GM18909 (cell line): ENCODE data around the gene GPRC5A.

Source experiments
- ATAC-seq: cut with Tn5 transposase; IDR thresholded peaks from one replicate; pipeline ENCODE4 v1.9.1; 2021; ENCODE audit warnings: mild to moderate bottlenecking; ENCODE audit not compliant: unreplicated experiment, poor library complexity

The GPRC5A gene

DNA sequence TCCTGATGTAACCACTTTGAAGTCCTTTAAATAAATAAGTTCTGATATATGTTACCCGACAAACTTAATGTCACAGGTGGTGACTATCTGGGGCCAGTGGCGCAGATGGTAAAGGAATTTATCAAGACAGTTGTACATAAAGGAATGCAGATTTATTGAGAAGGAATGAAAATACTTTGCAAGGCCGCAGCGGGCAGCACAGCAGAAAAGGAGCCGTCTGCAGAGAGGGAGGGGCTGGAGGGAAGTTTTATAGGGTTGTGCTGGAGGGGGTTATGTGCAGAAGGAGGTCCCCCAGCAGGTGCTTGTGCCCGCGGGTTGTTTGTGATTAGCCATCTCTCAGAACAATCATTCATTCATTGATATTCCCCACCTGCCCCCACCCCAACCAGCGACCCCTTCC, 43.2 kb downstream of the GPRC5A start:
- ATAC-seq, result no peak

DNA sequence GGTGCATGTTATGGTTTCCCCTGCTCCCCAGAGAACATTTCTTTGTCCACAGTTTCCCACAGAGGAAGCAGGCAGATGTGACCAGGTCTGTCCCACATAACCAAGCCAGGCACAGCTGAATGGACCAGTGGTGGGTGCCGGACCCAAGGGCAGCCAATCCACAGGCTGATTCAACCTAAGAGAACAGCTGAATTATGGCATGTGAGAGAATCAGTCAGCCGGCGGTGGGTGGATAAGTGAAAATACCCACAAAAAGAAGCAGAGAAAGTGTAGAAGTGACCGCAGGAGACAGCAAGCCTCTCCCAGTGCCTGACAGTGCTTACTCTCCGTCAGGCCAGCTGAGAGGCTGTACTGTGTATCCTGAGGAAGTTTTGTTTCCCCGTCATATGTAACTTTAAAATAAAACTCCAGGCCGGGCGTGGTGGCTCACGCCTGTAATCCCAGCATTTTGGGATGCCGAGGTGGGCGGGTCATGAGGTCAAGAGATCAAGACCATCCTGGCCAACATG, 45.7 kb downstream of the GPRC5A start:
- no peak for ATAC-seq

DNA sequence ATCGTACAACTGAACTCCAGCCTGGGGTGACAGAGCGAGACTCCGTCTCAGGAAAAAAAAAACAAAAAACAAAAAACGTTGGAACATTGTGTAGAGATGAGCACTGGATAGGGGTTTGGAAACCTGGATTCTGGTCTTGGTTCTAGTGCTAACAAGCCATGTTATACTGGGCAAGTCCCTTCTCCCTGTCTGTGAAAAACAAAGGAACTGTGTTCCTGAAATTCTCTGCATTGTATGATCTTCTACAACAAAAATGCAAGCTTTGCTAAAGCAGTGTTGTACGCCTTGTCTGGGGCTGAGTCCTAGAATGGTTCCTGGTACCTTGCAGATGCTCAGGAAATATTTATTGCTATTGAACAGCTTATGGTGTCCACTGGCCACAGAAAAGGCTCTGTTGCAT, 47.2 kb downstream of the GPRC5A start:
- ATAC-seq, result no peak

DNA sequence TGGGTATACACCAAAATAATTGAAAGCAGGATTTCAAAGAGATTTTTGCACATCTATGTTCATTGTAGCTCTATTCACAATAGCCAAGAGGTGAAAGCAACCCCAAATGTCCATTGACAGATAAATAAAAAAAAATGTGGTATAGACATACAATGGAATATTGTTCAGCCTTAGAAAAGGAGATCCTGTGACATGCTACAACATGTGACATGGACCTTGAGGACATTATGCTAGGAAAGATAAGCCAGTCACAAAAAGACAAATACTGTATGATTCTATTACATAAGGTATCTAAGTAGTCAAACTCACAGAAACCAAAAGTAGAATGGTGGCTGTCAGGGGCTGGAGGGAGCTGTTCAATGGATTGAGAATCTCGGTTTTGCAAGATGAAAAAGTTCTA, 48.5 kb downstream of the GPRC5A start:
- no peak for ATAC-seq

DNA sequence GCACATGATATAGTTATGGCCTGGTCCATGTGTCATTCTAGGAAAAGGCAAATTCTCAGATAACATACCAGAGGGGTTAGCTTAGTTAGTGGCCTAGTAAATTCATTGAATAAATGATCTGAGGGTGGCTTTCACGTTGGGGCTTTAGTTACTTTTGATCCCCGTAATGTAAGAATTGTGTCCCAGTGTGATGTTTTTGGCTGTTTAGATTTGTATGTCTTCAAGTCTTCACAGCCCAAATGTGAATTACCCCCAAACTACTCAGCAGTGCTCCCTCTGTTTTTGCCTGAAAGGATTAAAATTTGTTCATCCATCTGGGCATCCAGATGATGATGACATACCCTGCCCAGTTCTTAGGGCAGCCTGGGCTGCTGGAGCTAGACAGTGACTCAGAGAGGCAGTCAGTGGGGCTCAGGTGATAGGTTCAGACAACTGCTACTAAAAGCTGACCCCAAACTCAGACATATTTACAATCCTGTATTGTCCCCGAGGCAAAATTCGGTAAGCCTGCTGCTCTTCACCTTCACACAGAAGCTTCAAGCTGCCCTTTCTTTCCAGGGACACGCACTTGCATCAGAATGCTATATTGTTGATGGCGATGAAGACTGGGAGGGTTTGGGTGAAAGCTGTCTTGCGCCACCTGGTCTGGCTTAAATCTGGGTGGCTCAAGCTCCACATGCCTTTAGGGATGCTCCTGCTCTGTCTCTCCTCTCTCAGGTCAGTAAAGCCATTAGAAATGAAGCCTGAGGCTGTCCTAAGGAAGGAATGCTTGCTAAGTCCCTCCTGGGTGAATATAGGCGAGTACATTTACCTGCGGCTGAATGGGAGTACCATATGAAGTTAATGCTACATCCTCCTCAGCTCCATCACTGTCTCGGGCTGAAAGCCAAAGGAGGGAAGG, 50.3 kb downstream of the GPRC5A start:
- ATAC-seq, result no peak

DNA sequence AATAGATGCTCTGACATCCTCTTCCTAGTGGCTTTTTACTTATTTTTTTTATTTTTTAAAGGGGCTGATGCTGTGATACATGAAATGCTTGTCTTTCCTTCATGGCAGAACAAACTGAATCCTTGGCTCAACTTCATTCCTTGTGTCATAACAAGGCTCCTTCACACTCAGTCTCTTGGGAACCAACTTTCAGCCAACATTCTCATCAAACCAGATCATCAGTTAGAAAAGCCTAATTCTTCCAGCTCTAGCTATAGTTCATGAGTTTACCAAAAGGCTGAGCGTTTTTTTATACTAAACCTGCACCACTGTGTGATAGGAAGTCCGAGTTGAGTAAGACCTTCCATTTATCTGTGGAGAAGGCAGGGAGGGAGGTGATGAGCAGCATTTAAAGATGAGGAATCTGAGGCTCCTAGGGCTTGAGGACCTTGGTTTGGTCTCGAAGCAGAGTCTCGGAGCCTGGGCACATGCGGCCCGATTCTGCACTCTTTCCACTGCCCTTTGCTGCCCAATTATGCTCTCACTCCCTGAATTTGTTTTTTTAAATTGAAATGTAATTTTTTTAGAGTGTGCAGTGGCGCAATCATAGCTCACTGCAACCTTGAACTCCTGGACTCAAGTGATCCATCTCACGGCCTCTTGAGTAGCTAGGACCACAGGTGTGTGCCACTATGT, 52.4 kb downstream of the GPRC5A start:
- no peak for ATAC-seq

DNA sequence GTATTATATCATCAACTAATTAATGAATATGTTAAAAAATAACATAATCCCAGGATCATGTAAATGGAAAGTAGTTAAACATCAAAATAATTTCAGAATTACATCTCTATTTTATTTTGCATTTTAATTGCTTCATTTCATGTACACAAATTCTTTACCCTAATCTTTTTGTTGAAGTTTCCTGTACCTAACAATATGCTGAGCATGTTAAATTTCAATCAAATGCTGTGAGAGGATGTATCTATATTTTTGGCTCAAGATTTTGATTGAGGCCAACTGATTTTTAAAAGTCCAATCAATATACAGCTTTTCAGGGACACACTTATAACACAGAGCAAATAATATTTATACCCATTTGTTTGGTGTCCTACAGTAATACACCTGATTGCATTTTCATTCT, 54.2 kb downstream of the GPRC5A start:
- no peak for ATAC-seq

DNA sequence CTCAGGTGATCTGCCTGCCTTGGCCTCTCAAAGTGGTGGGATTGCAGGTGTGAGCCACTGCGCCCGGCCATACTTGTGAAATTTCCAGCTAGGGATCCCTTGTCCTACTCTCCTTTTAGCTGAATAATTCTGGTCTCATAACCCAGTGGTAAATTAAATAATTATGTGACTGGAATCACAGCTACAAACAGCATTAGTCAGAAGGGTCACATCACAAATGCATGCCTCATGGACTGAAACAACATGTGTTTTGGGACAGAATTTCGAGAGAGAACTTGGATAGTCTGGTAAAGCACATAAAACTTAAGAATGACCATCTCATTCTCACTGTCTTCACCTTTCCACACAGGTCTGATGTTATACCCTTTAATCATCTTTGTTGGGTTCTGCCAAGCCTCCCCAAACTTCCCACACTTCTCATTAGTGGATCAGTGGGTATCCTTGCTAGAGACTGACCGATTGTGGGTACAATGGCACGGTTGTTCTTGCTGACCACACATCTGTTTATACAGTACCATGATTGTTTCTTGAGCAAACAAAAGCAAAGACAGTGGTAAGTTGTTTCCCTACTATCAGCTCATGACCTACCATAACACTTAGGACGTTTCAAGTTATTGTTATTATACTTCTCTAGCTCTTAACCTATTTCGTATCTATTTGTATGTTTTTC, 55.5 kb downstream of the GPRC5A start:
- ATAC-seq, result no peak

DNA sequence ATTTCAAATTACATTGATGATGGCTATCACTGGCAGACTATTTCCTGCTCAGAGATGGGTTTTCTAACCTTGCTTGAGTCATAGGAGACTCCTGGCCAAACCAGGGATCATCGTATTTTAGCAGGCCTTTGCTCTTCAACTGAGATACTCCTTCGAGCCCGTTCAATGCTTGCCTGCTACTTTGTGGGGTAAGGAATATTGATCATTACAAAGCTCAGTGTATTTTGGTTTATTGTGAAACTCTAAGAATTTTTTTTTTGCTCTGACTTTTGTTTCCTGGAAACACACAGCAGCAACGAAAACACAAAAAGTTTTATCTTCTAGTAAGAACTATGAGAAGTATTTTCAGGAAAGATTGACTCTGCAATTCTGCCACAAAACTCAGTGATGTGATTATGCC, 56.5 kb downstream of the GPRC5A start:
- ATAC-seq, result no peak

DNA sequence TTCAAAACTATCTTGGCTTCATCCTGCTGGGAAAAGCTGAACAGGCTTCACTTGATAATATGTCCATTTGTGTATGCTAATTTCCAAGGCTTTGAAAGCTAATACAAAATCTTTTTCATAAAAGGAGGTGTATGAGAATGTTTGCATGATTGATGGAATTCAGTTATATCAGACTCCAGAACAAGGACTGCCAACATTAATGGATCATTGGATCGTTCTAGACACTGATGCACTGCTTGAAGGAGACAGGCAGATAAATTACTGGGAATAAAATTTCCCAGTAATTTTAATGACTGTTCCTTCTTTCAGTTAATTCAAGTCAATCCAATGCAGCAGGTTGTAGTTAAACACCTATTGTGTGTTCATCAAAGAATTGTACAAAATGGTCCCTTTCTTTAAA, 60.1 kb downstream of the GPRC5A start:
- no peak for ATAC-seq

DNA sequence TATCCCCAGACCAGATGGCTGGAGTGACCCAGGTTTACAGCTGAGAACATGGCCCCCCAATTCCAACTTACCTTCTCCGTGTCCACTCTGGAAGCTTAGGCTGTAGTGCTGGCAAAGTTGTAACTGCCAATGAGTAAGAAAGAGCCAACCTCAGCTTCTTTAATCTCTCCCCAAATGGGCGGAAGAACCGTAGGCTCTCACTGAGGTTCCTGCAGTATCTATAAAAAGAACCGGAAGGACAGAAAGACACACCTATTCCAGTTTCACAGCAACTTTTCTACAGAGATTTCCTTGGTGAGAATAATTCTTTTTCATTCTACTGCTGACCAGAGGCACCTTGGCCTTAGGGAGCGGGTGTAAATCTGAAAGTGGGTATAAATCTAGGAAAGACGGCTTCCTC, 60.7 kb downstream of the GPRC5A start, which contains the start of gene GPRC5D:
GPRC5D (minus strand) TSS at position 135 of the 400 bp plus-strand sequence. CDS start 1,786 bp downstream, outside the sequence.
- ATAC-seq, result no peak

DNA sequence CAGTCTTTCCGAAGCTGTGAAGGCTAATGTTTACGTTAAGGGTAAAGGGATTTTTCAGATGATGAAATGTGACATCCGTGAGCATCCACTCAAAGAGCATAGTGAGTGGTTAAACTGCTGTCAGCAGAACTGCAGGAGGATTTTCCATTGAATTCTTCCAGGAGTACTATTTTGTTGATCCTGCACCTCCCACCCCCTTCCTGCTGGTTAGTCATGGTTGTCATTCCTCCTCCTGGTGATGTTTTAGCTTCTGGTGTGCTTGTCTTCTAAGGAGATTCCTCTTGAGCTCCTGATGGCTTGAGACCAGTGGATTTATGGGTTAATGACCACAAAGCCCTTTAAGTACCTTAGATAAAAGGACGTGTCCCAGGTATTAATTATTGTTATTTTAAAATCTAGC, 63.0 kb downstream of the GPRC5A start:
- no peak for ATAC-seq

DNA sequence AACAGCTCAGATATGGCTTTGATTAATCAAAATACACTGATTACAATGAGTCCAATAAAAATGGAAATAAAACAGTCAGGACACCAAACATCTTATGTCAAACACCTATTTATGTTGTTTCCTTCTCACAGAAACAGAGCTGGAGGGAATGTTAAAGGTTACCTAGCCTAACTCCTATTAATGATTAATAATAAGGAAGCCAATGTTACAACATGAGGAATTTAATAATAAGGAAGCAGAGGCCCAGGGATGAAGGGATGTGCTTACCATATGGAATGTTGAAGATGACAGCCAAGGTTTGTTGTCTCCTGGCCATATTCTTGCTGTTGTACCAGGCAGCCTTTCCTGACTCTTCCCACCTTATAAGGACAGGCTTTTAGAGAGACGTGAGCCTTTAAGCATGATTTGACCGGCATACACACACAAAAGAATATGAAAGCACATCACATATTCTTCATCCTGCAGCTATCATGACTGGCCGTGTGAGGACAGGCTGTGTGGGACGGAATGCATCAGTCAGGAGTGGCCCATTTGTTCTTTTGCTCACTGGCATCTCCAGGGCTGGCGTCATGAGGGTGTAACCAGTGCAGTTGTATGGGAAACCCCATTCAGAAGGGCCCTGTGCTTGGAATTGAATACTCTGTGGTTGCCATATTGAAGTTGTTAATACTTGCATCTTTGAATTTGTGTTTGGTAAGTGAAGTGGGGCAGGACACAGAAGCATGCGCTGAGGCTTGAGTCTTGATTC, 63.7 kb downstream of the GPRC5A start:
- ATAC-seq, result no peak

DNA sequence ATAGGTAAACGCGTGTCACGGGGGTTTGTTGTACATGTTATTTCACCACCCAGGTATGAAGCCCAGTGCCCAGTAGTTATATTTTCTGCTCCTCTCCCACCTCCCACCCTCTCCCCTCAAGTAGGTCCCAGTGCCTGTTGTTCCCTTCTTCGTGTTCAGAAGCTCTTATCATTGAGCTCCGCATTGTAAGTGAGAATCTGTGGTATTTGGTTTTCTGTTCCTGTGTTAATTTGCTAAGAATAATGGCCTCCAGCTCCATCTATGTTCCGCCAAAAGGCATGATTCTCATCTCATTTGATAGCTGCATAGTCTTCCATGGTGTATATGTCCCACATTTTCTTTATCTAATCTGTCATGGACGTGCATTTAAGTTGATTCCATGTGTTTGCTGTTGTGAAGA, 67.5 kb downstream of the GPRC5A start:
- ATAC-seq, result no peak

DNA sequence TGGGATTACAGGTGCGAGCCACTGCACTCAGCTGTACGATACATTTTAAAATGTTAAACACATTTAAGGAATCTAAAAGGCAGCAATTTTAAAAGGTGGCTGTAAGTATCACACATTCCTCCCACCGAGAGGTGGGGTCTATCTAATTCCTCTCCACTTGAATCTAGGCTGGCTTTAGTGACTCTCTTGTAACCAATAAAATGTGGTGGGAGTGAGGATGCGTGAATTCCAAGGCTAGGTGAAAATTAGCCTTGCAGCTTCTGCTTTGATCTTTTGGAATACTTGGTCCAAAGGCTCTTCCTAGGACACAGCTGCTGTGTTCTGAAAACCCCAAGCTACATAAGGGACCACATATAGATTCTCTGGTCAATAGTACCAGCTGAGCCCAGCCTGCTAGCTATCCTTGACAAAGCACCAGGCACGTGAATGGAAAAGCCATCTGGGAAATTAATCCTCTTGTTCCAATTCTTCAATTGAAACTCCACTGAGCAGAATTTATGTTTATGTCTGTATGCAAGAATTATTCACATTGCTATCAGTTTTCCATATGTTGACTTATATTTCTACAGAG, 69.4 kb downstream of the GPRC5A start:
- no peak for ATAC-seq

DNA sequence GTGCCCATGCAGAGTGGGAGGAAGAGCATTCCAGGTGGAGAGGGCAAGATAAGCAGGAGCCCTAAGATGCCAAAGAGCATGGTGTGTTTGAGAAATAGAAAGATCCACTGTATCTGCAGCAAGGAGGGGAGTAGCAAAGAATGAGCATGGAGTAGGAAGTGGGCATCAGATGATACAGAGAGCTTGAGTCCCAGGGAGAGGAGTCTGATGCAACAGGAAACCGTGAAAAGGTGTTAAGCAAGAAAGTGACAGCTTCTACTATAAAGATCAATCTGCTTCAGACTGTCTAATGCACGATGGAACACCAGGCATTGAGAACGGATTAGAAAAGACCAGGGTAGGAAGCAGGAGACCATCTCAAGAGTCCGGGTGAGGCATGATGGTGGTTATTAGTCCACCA, 72.9 kb downstream of the GPRC5A start:
- no peak for ATAC-seq

DNA sequence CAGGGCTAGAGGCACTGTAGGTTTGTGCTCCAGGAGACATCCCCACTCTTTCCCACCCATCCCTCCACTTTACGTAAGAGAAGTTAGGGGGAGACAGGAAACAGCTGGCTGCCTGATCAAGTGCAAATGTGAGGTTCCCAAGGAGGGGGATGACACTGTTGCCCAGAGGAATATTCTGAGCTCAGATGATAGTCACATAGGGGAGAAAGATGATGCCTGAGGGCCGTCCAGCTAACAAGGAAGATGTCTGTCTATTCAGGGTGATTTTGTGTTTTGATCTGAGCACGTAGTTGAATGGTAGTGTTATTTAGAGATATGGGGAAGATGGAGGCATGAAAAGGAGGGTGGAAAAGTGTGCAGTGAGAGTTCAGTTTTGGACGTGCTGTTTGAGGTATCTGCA, 74.5 kb downstream of the GPRC5A start:
- ATAC-seq, result no peak
